NCI-H128 (cell line): ENCODE results near the gene DGKE.

Source experiments
- DNase-seq: peaks from one replicate; lab custom pipeline; 2025; ENCODE audit not compliant: unreplicated experiment; lab: John Stamatoyannopoulos, UW

DGKE gene

DNA sequence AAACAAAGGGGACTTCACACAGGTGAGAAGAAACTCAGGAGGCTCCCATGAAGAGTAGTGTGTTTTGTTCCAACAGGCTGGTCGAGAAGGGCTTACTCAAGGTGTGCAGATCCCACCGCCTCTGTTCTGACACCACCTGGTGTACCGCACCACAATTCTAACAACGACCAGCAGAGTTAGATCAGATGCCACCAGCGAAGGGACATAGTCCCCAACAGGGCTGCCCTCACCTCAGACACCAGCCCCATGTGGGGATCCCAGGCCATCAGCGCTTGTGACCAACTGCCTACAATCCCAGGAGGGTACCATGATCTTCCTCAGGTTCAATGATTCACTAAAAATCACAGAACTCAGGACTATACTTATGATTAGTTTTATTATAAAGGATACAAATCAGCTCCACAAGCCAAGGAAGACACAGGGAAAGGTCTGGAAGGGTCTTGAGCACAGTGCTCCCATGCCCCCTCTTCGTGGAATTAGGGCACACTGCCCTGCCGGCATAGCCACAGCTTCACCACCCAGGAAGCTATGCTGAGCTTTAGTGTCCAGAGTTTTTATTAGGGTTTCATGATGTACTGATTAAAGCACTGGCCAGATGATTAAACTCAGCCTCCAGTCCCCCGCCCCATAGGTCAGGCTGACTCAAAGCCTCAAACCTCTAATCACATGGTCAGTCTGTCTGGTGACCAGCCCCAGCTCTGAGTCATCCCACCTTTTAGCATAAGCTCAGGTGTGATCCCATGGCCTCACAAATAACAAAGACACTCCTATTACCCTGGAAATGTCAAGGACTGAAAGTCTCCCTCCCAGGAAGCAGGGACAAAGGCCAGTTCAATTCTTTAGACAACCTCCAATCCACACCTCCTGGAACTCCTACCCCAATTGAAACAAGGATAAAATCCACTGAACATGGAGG is 53.9 kb downstream of the DGKE start:
- DNase-seq, result no peak

DNA sequence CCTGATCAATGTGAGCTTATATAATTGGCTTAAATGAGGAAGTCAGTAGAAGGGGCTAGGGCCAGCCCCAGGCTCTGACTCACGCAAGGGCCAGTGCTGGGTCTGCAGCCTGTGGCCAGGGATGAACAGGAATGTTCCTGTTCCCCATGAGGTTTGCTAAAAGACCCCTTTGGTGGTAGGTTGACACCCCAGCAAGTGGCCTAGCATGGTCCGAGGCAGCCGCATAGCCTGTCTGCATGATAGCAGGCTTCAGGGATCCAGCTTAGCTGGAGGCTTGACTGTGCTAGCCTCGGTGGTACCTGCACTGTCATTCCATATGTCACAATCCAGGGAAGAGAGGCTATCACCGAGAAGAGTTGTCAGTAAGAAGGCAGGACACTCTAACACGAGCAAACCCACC is 56.4 kb downstream of the DGKE start:
- no peak for DNase-seq

DNA sequence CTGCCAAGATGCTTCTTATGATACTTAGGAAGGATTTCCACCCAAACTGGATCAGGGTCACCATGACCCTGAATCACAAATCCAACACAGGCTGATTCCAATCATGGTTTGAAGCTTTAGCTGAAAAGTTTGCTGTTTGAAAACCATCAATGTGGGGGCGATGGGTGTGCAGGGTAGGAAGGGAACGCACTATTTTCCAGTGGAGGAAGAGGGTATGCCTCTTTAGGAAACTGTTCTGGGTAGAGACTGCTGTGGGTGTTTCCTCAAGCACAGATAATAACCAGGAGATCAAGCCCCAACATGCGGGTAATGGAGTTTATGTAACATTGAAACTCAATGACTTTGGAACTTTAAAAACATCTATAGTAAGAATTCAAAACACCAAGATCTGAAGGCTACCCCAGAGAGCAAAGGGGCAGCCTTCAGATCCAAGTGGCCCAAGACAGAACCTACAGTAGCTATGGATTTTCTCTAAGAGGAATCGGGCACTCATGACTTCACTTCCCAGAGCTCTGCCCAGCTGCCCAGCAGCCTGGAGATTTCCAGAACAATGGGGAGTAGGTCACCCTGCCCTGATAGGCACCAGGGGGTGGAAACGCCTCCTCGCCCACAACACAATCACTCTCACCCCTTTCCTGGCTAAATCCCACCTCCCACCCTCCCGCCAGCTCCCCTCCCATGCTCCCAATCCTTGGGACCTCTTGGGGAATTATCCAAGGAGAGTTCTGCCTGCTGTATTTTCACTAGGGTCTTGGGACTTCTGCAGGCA is 57.1 kb downstream of the DGKE start:
- DNase-seq, result no peak

DNA sequence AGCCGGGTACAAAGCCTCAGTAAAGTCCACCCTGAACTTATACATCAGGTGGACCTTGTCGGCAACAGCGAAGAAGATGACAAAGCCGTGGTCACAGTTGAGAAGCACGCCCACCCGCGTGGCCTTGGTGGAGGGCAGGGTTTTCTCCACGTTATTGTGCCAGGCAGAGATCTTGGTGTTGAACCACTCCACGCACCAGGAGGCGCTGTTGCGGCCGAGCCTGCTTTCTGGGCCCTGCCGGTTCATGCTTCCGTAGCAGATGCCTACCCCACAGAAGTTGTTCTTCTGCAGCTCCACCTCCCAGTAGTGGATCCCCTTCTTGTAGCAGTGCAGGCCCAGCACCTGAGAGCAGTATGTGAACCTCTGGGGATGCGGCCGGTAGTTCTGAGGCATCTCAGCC is 57.8 kb downstream of the DGKE start:
- no peak for DNase-seq

DNA sequence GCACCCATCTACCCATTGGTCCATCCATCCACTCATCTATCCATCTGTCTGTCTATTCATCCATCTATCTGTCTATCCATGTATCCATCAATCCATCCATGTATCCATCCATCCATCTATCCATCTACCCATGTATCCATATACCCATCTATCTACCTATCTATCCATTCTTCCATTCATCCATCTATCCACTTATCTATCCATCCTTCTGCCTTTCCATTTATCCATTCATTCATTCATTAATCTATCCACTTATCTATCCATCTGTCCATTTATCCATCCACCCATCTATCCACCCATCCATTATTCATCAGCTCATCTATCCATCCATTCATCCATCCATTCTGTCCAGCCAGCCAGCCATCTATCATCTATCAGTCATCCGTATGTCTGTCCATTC is 58.4 kb downstream of the DGKE start:
- no peak for DNase-seq

DNA sequence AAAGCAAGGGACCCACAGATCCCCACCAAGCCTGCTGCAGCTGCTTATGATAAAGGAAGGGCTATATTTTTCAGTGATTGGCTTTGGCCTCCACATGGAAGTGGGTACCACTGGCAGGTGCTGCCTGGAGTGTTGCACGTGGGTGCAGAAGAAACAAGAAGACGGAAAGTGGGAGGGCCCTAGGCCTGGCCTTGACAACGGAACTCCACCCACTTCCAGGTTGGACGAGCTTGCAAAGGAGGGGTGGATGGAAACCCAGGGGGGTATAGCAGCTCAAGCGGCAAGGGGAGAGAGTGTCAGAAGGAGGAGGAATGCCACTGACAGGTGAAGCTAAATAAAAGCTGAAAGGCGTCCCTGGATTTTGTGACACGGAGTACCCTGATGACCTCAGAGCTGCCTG is 59.6 kb downstream of the DGKE start:
- no peak for DNase-seq

DNA sequence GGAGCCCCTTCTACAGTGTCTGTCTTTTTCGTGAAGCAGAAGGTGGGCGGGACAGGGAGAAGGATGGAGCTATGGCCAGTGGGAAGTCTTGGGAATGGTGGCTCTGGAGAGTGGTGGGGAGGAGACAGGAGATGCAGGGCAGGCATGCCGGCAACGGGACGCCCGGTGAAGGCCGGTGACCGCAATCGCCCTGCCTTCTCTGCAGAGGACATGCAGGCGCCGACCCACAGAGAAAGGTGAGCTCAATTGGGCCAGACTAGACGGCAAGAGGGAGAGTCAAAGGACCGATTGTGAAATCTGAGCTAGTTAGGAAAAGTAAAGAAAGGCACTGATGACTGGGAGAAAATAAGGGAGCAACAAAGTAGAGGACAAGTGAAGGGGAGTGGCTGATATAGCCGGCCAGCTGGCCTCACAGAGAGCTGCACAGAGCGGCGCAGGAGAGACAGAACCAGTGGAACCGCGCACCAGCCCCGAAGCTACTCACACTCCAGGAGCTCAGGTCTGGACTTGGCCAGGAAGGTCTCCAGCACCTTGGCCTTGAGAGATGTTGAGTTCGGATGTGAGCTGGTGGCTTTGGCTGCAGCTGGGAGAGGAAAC is 61.0 kb downstream of the DGKE start:
- no peak for DNase-seq

DNA sequence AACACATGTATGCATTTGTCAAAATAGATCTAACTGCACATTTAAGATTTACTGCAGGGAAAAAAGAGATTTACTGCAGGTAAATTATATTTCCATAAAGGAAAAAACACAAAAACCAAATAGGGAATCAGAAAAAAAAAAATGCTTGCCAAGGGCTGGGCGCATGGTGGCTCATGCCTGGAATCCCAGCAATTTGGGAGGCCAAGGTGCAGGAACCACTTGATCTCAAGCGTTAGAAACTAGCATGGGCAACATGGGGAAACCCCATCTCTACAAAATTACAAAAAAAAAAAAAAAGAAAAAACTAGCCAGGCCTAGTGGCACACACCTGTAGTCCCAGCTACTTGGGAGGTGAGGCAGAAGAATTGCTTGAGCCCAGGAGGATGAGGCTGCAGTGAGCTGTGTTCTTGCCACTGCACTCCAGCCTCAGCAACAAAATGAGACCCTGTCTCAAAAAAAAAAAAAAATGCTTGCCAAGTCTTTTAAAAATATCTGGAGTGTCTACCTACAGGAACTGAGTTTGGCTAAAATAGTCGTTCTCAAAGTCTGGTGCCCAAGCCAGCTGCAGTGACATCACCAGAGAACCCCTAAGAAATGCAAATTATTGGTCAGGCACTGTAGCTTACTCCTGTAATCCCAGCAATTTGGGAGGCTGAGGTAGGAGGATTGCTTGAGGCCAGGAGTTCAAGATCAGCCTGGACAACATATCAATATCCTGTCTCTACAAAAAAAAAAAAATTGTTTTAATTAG is 62.4 kb downstream of the DGKE start:
- DNase-seq, result no peak

DNA sequence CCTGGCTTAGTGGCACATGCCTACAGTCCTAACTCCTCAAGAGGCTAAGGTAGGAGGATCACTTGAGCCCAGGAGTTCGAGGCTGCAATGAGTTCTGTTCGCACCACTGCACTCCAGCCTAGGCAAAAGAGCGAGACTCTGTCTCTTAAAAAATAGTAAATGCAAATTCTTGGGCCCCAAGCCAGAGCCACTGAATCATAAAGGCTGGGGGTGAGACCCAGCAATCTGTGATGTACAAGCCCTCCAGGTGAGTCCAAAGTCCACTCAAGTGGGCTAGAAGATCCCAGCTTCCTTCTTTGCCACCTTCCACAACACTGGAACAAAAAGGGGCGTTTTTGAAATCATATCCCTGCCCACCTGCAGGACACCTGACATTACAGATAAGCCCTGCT is 63.0 kb downstream of the DGKE start:
- no peak for DNase-seq

DNA sequence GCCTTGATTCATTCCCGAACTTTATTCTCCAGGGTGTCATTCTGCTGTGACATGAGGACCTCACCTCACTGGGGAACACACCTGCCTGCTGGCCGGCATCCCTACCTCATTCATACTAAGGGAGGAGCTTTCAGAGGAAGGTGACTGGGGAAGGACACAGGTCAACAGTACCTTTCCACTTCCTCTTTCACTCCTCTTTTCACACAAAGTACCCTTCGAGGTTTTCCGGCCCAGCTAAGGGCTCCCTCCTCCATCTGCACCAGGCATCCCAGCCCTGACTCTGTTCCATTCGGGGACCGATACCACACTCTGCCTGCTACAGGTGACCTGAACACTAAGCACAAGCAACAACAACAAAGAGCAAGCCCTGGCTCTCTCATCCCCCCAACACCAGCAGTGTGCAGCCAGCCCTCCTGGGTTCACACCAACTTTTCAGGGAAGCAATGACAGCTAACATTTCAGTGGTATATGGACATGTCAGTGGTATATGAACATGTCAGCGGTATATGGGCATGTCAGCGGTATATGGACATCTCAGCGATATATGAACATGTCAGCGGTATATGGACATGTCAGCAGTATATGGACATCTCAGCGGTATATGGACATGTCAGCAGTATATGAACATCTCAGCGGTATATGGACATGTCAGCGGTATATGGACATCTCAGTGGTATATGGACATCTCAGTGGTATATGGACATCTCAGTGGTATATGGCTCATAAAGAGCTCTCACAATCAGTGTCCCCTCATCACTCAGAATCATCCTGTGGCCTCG is 63.9 kb downstream of the DGKE start:
- DNase-seq, result no peak

DNA sequence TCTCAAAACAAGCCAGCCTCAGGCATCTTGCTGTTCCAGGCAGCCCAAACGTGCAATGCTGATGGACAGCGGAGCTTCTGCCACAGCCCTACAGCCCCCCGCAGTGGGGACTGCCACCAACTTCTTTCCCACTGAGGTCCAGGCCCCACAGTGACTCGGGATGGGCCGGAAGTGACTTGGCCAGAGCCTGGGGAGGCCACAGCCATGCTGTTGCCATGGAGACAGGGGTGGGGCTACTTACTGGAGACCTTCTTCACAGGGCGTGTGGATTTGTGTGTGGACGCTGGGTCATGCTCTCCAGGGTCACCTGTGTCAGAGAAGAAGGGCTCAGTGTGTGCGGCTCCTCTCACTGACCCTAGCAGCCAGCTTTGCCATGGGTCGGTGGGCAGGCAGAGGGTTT is 64.9 kb downstream of the DGKE start:
- no peak for DNase-seq

DNA sequence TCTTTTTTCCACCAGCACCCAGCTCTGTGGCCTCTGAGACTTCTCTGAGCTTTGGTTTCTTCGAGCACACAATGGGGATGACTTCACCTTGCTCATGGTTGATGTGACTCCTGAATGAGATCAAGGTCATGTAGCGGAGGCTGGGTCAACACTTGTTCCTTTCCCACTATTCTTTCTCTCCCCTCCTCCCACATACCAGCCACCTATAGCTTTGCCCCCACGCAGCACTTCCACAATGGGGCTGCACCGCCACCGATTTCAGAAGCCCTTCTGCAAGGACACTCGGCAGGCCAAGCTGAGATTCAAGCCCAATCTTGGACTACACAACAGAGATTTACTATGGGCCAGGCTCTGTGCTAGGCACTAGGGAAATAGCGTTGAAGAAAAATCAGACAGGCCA is 65.5 kb downstream of the DGKE start:
- DNase-seq, result no peak

DNA sequence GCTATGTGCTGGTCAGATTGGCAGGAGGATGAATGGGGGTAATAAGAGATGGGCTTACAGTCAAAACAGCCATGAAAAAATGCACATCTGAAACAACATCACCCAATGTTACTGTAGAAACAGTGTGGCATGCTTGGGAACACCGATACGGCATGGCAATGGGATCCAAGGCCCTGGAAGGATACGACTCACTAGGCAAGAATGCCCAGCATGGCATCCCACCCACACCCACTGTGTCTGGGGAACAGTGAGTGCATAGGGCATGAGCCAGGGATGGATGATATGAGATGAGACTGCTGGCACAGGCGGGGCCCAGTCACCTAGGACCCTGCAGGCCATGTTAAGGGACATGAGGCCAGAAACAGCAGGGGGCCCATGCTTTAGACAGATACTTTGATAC is 68.4 kb downstream of the DGKE start:
- no peak for DNase-seq

DNA sequence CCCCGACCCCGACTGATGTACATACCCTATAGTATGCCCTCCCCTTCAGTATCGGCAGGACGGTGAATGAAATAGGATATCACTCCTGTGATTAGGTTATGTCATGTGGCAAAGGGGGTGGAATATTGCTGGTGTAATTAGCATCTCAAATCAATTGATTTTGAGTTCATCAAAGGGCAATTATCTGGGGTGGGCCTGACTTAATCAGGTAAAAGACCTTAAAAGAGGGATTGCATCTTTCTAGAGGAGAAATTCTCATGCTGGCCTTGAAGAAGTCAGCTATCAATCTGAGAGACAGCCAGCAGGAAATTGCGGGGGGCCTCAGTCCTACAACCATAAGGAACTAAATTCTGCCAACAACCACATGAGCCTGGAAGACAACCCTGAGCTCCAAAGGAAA is 69.6 kb downstream of the DGKE start:
- DNase-seq, result no peak

DNA sequence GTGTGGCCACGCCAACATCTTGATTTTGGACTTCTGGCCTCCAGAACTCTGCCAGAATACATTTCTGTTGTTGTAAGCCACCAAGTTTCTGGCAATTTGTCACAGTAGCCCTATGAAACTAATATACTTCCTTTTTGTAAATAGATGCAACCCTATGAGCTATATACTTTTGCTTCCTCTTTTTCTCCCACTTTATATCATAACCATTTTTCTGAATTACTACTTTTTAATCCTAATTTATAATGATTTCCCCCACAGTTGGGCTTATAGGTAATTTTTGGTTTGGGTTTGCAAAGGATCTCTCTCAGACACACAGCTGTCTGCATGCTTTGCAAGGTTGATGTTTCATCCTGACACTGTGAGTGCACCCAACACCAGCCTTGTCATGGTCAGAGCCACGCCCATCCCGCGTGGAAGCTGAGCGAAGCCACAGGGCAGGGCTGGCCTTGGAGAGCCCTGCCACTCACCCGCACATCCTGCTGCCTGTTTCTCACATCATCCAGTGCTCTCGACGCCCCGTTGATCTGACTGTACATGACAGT is 74.1 kb downstream of the DGKE start:
- DNase-seq, result no peak

DNA sequence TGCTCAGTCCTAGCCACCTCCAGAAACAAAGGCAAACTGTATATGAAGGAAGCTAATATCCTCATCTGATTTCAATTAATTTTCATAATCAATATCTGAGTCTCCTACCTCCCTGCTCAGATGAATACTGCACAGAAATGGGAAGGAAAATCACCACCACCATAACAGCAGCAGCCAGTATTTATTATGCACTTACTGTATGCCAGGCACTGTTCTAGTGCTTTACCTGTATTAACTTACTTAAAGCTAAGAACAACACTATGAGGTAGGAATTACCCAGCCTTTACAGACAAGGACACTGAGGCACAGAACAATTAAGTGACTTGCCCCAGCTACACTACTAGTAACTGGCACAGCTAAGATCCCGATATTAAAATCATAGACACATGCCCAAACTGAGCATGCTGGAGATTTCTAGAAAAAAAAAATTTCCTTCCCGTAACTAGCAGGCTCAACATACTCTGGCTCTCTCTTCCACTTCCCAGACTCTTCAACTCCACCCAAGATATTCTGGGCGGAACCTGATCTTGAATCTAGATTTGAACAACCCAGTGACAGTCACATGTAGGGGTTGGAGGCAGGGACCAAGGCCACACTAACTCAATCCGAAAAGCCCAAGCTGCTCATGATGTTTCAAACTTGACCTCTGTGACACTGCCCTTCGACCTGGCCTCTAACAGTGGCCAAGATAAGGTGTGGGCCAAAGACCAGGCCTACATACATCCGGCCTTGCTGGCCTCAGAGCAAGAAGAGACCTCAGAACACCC is 76.0 kb downstream of the DGKE start:
- no peak for DNase-seq

DNA sequence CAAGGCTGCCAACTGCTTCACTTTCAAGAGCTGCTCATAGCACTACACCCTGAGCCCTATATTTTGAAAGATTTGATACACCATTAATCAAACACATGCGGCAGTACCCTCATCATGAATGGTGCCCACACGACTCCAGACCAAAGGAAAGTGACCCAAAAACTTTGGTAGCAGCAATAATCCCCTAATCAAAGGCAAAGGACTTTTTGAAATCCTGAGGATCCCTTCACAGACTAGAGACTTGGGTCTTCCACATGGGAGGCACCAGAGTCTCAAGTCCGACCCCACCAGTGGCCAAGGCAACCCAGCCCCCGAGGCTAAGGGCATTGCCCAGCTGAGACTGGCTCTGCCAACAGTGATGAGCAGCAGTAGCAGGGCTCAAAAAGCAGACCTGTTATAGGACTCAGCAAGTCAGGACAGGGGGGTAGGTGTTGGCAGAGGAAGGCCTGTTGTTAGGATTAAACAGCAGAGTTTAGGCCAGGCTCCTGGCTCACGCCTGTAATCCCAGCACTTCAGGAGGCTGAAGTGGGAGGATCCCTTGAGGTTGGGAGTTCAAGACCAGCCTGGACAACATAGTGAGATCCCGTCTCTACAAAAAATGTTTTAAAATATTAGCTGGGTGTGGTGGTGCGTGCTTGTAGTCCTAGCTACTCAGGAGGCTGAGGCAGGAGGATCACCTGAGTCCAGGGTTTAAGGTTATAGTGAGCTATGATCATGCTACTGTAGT is 76.7 kb downstream of the DGKE start:
- DNase-seq, result no peak

DNA sequence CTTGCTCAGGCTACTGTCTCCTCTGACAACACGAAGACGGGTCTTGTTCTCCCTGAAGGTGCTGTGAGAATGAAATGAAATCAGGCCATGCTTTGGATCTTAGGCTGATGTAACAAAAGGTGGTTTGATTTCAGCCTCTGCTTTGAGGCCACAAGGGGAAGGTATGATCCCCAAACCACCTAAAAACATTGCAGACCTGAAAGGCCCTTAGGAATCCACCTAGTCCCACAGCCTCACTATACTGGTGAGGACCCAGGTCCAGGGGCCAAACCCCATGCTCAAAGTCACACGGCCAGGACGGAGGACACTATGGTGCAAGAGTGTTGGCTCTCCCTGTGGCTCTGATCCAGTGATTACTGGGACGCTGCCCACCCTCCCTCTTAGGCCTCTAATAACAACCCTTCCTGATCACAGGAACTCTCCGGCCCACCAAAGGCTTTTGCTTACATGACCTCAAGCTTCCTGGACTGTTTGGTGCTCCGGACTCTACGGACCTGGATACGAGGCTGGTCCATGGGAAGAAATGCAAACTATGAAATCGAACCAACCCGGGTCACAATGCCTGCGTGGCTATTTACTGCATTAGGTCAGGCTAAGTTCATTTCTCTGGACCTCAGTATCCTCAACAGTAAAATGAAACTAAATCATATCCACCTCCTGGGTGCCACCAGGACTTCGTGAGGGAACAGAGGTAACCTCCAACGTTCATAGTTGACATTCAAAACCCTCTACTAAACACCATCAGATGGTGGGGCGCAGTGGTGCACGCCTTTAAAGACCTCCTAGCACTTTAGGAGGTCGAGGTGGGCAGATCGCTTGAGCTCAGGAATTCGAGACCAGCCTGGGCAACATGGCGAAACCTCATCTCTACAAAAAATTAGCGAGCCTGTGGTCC is 78.4 kb downstream of the DGKE start:
- no peak for DNase-seq
